Testis (tissue), 3 donors: ENCODE results near the gene ADSS1. TPM values are rescaled to one million over a fixed set of nuclear protein-coding genes. Genes with fewer than 3 reads are reported as not detected.
A peak's percentile ranks its signal among the peaks of the same experiment; 100 is the strongest.

Experiments used
- DNase-seq: peaks from one replicate; pipeline ENCODE4 v3.0.0-alpha.2; 2019
- H3K27ac ChIP-seq, 2 donors: fragments of 200-600 bp; sonication (generic); one replicate each; pipeline ENCODE4 v1.5.1; 2019
- H3K27me3 ChIP-seq: fragments of 200-600 bp; sonication (generic); one replicate; pipeline ENCODE4 v1.5.1; 2019
- H3K36me3 ChIP-seq: fragments of 200-600 bp; sonication (generic); one replicate; pipeline ENCODE4 v1.5.1; 2017; ENCODE audit warnings: low read depth; ENCODE audit errors: missing control alignments
- H3K4me1 ChIP-seq: fragments of 200-600 bp; sonication (generic); one replicate; pipeline ENCODE4 v1.5.1; 2019
- H3K4me3 ChIP-seq, 2 donors: fragments of 200-600 bp; sonication (generic); one replicate each; pipeline ENCODE4 v1.5.1; 2017 to 2019
- H3K9me3 ChIP-seq: fragments of 200-600 bp; sonication (generic); one replicate; pipeline ENCODE4 v1.5.1; 2017
- CTCF ChIP-seq, 3 experiments: fragments of 450-650 bp in 2 of 3; fragments of 200-600 bp in 1 of 3; sonication (generic) in 1 of 3; IDR thresholded peaks; one replicate each; pipeline ENCODE4 v1.5.1; 2016 to 2019; ENCODE audit warnings: antibody characterized with exemption in 3 of 3, mild to moderate bottlenecking in 2 of 3, moderate library complexity in 1 of 3
- POLR2A ChIP-seq: fragments of 450-650 bp; IDR thresholded peaks from one replicate; pipeline ENCODE4 v1.6.1; 2017; ENCODE audit warnings: antibody characterized with exemption, mild to moderate bottlenecking, moderate library complexity
- WGBS, 2 donors: methylation state at CpG; one replicate each; pipeline ENCODE4 v1.1.5; 2018; 5-methylcytosine and 5-hydroxymethylcytosine counted together
- intact Hi-C: fragments of 100-400 bp; cut with DNase I; formaldehyde crosslinking; loops from one replicate; pipeline ENCODE4 v1.15.1; 2023; ENCODE audit warnings: low total_unique reads
- polyA plus RNA-seq: library from polyadenylated mRNA; stranded (reverse); fragments of 350-450 nt; fragmentation: Illumina TruSeq; extraction: RNeasy Lipid Tissue Mini Kit (QIAGEN cat#74804); gene quantifications from one replicate; pipeline ENCODE4 v1.2.3, GENCODE V29; 2014; ENCODE audit warnings: low read depth, low replicate concordance; ENCODE audit not compliant: insufficient read depth
- total RNA-seq, 2 donors: library from RNA; depleted of rRNA; stranded (reverse); fragments of >200 nt; gene quantifications; one replicate each; pipeline ENCODE4 v1.2.3, GENCODE V29; 2016

Gene ADSS1
- total and polyA plus RNA-seq, 3 donors from 2014 or later = 48.7 to 79.6 (median 79.4) TPM

GRCh38 chr14:104751539-104752422 is 27.8 kb downstream of the ADSS1 start:
- WGBS, 2 donors = 52 to 75% methylated on average over 31 to 82 of the region's 90 CpGs
- intact Hi-C loops = no loop called here
- no peak for DNase-seq
- H3K27ac ChIP-seq = peak overlapping the region; percentile 42 to 85
- no peaks in the 10 kb centered on the region for H3K27me3 ChIP-seq
- TF ChIP-seq CTCF (IDR thresholded peaks at IDR 0.05) = no peak
- no peak for TF ChIP-seq POLR2A
- peak overlapping the region; percentile 97 to 100 for H3K4me3 ChIP-seq
- H3K36me3 ChIP-seq = no peaks in the 10 kb centered on the region
- peaks cover 27% of the 10 kb centered on the region for H3K4me1 ChIP-seq
- H3K9me3 ChIP-seq = no peaks in the 10 kb centered on the region

GRCh38 chr14:104752423-104752734 is 28.4 kb downstream of the ADSS1 start:
- H3K27me3 ChIP-seq = no peaks in the 10 kb centered on the region
- no peaks in the 10 kb centered on the region for H3K9me3 ChIP-seq
- WGBS, 2 donors = 0 to 6% methylated on average over 8 to 21 of the region's 21 CpGs
- H3K4me3 ChIP-seq = peak overlapping the region; percentile 97 to 100
- peak overlapping the region; percentile 42 to 85 for H3K27ac ChIP-seq
- no peaks in the 10 kb centered on the region for H3K36me3 ChIP-seq
- peaks cover 27% of the 10 kb centered on the region for H3K4me1 ChIP-seq
- no peak for TF ChIP-seq POLR2A
- DNase-seq = no peak
- intact Hi-C loops = no loop called here

- Histone ChIP-seq H3K27ac (peak within 1 kb of the TSS; percentile 85 to 86), H3K4me1 (peaks cover 27% of the 10 kb centered on the region), H3K9me3 (no peaks in the 10 kb centered on the region), H3K36me3 (no peaks in the 10 kb centered on the region), H3K4me3 (peak within 1 kb of the TSS; percentile 97 to 100), H3K27me3 (no peaks in the 10 kb centered on the region)
- TF ChIP-seq CTCF (IDR thresholded peaks at IDR 0.05) (peak in 1 of 3 experiments; percentile 21), POLR2A (peak; percentile 55)
- intact Hi-C loops = no loop called here
- WGBS, 2 donors = 0% methylated on average over 1 to 82 of the region's 95 CpGs
- DNase-seq = peak; percentile 99
These were observed 28.9 kb downstream of the ADSS1 start, which contains the start of gene SIVA1 for GRCh38 chr14:104752735-104753527. Gene SIVA1 (plus strand): TSS chr14:104753147. CDS start chr14:104753202, 55 bp downstream.

GRCh38 chr14:104753528-104754212 is 29.6 kb downstream of the ADSS1 start:
- Histone ChIP-seq H3K4me1 (peaks cover 27% of the 10 kb centered on the region), H3K27ac (peak overlapping the region; percentile 85 to 86)
- WGBS, 2 donors = 1 to 2% methylated on average over 23 to 29 of the region's 30 CpGs

More at GRCh38 chr14:104753528-104754212, 29.6 kb downstream of the ADSS1 start:
- Histone ChIP-seq H3K9me3 (no peaks in the 10 kb centered on the region), H3K4me3 (peak overlapping the region; percentile 97 to 100), H3K27me3 (no peaks in the 10 kb centered on the region), H3K36me3 (no peaks in the 10 kb centered on the region)
- intact Hi-C loops = no loop called here
- TF ChIP-seq POLR2A (no peak), CTCF (IDR thresholded peaks at IDR 0.05) (no peak)
- DNase-seq = no peak
